Smooth muscle cell (in vitro differentiated cells): Measurements from ENCODE around the gene ZNF761. TPM values are rescaled to one million over a fixed set of nuclear protein-coding genes. Genes with fewer than 3 reads are reported as not detected.
A peak's percentile ranks its signal among the peaks of the same experiment; 100 is the strongest.
"Not testable (repeated sequence)": the region's sequence is repeated elsewhere in the genome, so short reads cannot be mapped to it uniquely, and the experiment has no call there.

ENCODE experiments used
- DNase-seq: peaks from one replicate; lab custom pipeline; 2025; ENCODE audit not compliant: unreplicated experiment; lab: John Stamatoyannopoulos, UW
- H2AFZ ChIP-seq: fragments of 200-600 bp; sonication (generic); 2 replicates; pipeline ENCODE4 v1.6.0; 2016; ENCODE audit warnings: antibody characterized with exemption, low read depth, mild to moderate bottlenecking
- H3F3A ChIP-seq: fragments of 200-600 bp; sonication (generic); 2 replicates; pipeline ENCODE4 v1.6.0; 2017; ENCODE audit warnings: antibody characterized with exemption, low read depth
- H3K27ac ChIP-seq: fragments of 200-600 bp; sonication (generic); 2 replicates; pipeline ENCODE4 v1.5.1; 2016; ENCODE audit warnings: low read depth, mild to moderate bottlenecking
- H3K27me3 ChIP-seq: fragments of 200-600 bp; sonication (generic); 2 replicates; pipeline ENCODE4 v1.6.1; 2016; ENCODE audit warnings: low read depth, mild to moderate bottlenecking
- H3K36me3 ChIP-seq: fragments of 200-600 bp; sonication (generic); 2 replicates; pipeline ENCODE4 v1.5.1; 2016; ENCODE audit warnings: low read depth
- H3K4me1 ChIP-seq: fragments of 200-600 bp; sonication (generic); 2 replicates; pipeline ENCODE4 v1.5.1; 2016; ENCODE audit warnings: low read depth
- H3K4me2 ChIP-seq: fragments of 200-600 bp; sonication (generic); 2 replicates; pipeline ENCODE4 v1.6.0; 2016; ENCODE audit warnings: mild to moderate bottlenecking
- H3K4me3 ChIP-seq: fragments of 200-600 bp; sonication (generic); 2 replicates; pipeline ENCODE4 v1.5.1; 2016; ENCODE audit warnings: mild to moderate bottlenecking
- H3K79me2 ChIP-seq: fragments of 200-600 bp; sonication (generic); 2 replicates; pipeline ENCODE4 v1.6.0; 2016; ENCODE audit warnings: low read depth, mild to moderate bottlenecking
- H3K9ac ChIP-seq: fragments of 200-600 bp; sonication (generic); 2 replicates; pipeline ENCODE4 v1.6.0; 2016; ENCODE audit warnings: low read depth
- H3K9me3 ChIP-seq: fragments of 200-600 bp; sonication (generic); replicated peaks from 2 replicates; pipeline ENCODE4 v1.5.1; 2016; ENCODE audit warnings: low read depth
- H4K20me1 ChIP-seq: fragments of 200-600 bp; sonication (generic); 2 replicates; pipeline ENCODE4 v1.6.0; 2016; ENCODE audit warnings: low read depth
- CTCF ChIP-seq: fragments of 200-600 bp; sonication (generic); IDR thresholded peaks from 2 replicates; pipeline ENCODE4 v1.5.1; 2017; ENCODE audit warnings: borderline replicate concordance, mild to moderate bottlenecking, antibody characterized with exemption; ENCODE audit not compliant: insufficient read depth, poor library complexity, severe bottlenecking
- WGBS: methylation state at CpG from one replicate; pipeline ENCODE4 v1.1.7; 2016; ENCODE audit warnings: low lambda C conversion rate; 5-methylcytosine and 5-hydroxymethylcytosine counted together
- polyA plus RNA-seq: library from polyadenylated mRNA; unstranded; fragments of >200 nt; fragmentation: Nextera tagmentation; extraction: Ambion mirVana; gene quantifications from 2 replicates; pipeline ENCODE4 v1.2.1, GENCODE V29; 2016
- total RNA-seq: library from RNA; depleted of rRNA; stranded (reverse); fragments of >200 nt; gene quantifications from 2 replicates; pipeline ENCODE4 v1.2.3, GENCODE V29; 2014

ZNF761 gene
- total and polyA plus RNA-seq, 2 experiments from 2014 or later, result 11.0 to 14.5 TPM

- Histone ChIP-seq H3K4me1 (no peaks in the 10 kb centered on the region), H4K20me1 (no peaks in the 10 kb centered on the region), H3K9me3 (no peaks in the 10 kb centered on the region), H3F3A (no peaks in the 10 kb centered on the region), H3K79me2 (no peaks in the 10 kb centered on the region), H3K9ac (no peak overlapping the region), H3K4me2 (no peak overlapping the region), H3K27ac (no peak overlapping the region), H3K27me3 (no peaks in the 10 kb centered on the region), H2AFZ (no peak overlapping the region), H3K36me3 (no peaks in the 10 kb centered on the region), H3K4me3 (no peak overlapping the region)
- DNase-seq, result no peak
- TF ChIP-seq CTCF, result no peak
- 80% methylated on average over 5 of the region's 5 CpGs for WGBS
Measured at GRCh38 chr19:53422551-53422950, 9.2 kb upstream of the ZNF761 start.

- not testable (repeated sequence) for DNase-seq, H3K4me1 ChIP-seq, H3K36me3 ChIP-seq, H3K4me2 ChIP-seq, H3K27me3 ChIP-seq, H3K9ac ChIP-seq, H2AFZ ChIP-seq, H3F3A ChIP-seq, H3K27ac ChIP-seq, H3K9me3 ChIP-seq, H3K4me3 ChIP-seq, H3K79me2 ChIP-seq, H4K20me1 ChIP-seq
- WGBS, result 62% methylated on average over 6 of the region's 13 CpGs
Measured at GRCh38 chr19:53423074-53423473, 8.7 kb upstream of the ZNF761 start.

- not testable (repeated sequence) for H2AFZ ChIP-seq, H3K4me2 ChIP-seq, H3K36me3 ChIP-seq, DNase-seq, H3K9ac ChIP-seq, H4K20me1 ChIP-seq, H3K9me3 ChIP-seq, H3F3A ChIP-seq, H3K79me2 ChIP-seq, H3K27me3 ChIP-seq, H3K27ac ChIP-seq, H3K4me1 ChIP-seq, H3K4me3 ChIP-seq
- WGBS, result 40% methylated on average over 8 of the region's 8 CpGs
Measured at GRCh38 chr19:53423680-53424079, 8.1 kb upstream of the ZNF761 start.

GRCh38 chr19:53424968-53425597 lies 6.7 kb upstream of the ZNF761 start:
- Histone ChIP-seq H3K79me2 (no peaks in the 10 kb centered on the region), H3K9me3 (no peaks in the 10 kb centered on the region), H3K27me3 (no peaks in the 10 kb centered on the region), H3K9ac (no peak overlapping the region), H3K27ac (no peak overlapping the region), H4K20me1 (no peaks in the 10 kb centered on the region), H3K36me3 (no peaks in the 10 kb centered on the region), H3F3A (no peaks in the 10 kb centered on the region), H3K4me3 (no peak overlapping the region), H2AFZ (no peak overlapping the region), H3K4me1 (no peaks in the 10 kb centered on the region), H3K4me2 (no peak overlapping the region)
- WGBS, result 31% methylated on average over 9 of the region's 9 CpGs
- peak; percentile 7 for DNase-seq
- peak; percentile 78 for TF ChIP-seq CTCF
